Activated B cell treated with CpG ODN at 0.5 μM for 24 hours (primary cell): ENCODE results near the gene ATP7B. TPM values are rescaled to one million over a fixed set of nuclear protein-coding genes. Genes with fewer than 3 reads are reported as not detected.

Experiments used
- ATAC-seq: fragments of 200-7000 bp; cut with Tn5 transposase; one replicate; pipeline ENCODE4 v1.10.0; 2021; ENCODE audit warnings: low read depth, mild to moderate bottlenecking, moderate library complexity
- CTCF ChIA-PET: fragments of 350-600 bp; sonication (Branson Sonifier 250); formaldehyde crosslinking; loops from one replicate; lab custom pipeline; 2021; ENCODE audit warnings: antibody characterized with exemption; lab: Charles Lee
- POLR2A ChIA-PET: fragments of 350-600 bp; sonication (Branson Sonifier 250); formaldehyde crosslinking; loops from one replicate; lab custom pipeline; 2021; ENCODE audit warnings: antibody characterized with exemption; lab: Charles Lee
- DNase-seq: peaks from one replicate; pipeline ENCODE4 v3.0.0; 2022
- H3K27ac Mint-ChIP-seq: one replicate; pipeline ENCODE4 v1.8.0; 2020; ENCODE audit warnings: mixed read lengths
- H3K27me3 Mint-ChIP-seq: one replicate; pipeline ENCODE4 v1.8.0; 2021; ENCODE audit warnings: mixed read lengths
- H3K36me3 Mint-ChIP-seq: one replicate; pipeline ENCODE4 v1.8.0; 2021; ENCODE audit warnings: low read depth, mixed read lengths
- H3K4me1 Mint-ChIP-seq: one replicate; pipeline ENCODE4 v1.8.0; 2021; ENCODE audit warnings: mixed read lengths
- H3K4me3 Mint-ChIP-seq: one replicate; pipeline ENCODE4 v1.8.0; 2020; ENCODE audit warnings: mild to moderate bottlenecking, mixed read lengths
- H3K9me3 Mint-ChIP-seq: one replicate; pipeline ENCODE4 v1.8.0; 2020; ENCODE audit warnings: mixed read lengths
- intact Hi-C: fragments of 100-400 bp; cut with micrococcal nuclease; formaldehyde crosslinking; loops from one replicate; pipeline ENCODE4 v1.15.1; 2024
- total RNA-seq: library from RNA; stranded (reverse); gene quantifications from 2 replicates; pipeline ENCODE4 v1.2.3, GENCODE V29; 2022
- TF ChIP-seq, protein P1 (sequence below): fragments of 200-600 bp; IDR thresholded peaks from one replicate; pipeline ENCODE4 v1.8.0; 2022; ENCODE audit warnings: antibody characterized with exemption, mild to moderate bottlenecking

Gene ATP7B
- total RNA-seq, 1 donor from 2014 or later, result 0.40 TPM

DNA sequence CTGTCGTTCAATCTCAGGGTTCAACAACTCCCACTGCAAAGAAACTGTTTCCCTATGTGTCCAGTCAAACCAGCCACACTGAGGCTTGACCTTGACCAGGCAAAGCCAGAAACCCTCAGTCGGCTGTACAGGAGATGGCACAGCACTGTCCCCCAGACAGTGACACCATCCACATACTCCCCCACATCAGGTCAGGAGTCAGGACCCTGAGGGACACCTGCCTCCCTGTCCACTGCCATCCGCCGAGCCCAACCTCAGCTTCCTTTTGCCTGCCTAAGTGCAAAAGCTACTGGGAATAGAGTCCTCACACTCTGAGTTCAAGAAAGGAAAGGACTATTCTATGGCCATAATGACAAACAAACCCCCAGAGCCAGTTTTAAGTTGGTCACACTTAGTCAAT lies 66.8 kb downstream of the ATP7B start:
- ATAC-seq (no peak), DNase-seq (no peak)
- Mint-ChIP-seq H3K4me1 (peaks cover 8% of the 10 kb centered on the region), H3K9me3 (no peaks in the 10 kb centered on the region), H3K36me3 (no peaks in the 10 kb centered on the region), H3K27me3 (peaks cover 9% of the 10 kb centered on the region), H3K27ac (no peak overlapping the region), H3K4me3 (no peak overlapping the region)
- intact Hi-C loops, result no loop called here
- CTCF ChIA-PET, result no interaction called here
- TF ChIP-seq, protein P1, sequence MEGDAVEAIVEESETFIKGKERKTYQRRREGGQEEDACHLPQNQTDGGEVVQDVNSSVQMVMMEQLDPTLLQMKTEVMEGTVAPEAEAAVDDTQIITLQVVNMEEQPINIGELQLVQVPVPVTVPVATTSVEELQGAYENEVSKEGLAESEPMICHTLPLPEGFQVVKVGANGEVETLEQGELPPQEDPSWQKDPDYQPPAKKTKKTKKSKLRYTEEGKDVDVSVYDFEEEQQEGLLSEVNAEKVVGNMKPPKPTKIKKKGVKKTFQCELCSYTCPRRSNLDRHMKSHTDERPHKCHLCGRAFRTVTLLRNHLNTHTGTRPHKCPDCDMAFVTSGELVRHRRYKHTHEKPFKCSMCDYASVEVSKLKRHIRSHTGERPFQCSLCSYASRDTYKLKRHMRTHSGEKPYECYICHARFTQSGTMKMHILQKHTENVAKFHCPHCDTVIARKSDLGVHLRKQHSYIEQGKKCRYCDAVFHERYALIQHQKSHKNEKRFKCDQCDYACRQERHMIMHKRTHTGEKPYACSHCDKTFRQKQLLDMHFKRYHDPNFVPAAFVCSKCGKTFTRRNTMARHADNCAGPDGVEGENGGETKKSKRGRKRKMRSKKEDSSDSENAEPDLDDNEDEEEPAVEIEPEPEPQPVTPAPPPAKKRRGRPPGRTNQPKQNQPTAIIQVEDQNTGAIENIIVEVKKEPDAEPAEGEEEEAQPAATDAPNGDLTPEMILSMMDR, result no peak
- POLR2A ChIA-PET, result interaction anchor here (0.6 kb wide), 1 partner anchor 63 kb away, joined by 3 read pairs; no protein-coding TSS in a partner anchor

DNA sequence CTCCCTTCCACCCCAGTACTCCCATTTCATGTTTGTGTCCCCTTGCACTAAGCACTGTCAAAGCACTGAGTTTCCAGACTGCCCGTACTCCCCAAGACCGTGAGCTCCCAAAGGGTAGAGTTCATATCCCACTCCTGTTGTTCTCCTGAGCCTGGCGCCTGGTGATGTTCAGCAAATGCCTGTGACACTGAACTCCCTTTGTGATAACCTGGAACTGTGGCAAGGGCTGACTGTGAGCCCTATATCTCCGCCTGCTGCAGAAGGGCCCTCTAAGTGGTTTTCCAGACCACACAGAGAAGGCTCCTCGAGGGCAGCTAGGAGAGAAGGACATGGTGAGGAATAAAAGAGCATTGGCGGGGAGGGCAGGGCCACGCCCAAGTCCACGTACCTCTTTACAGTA lies 67.5 kb downstream of the ATP7B start:
- TF ChIP-seq, protein P1, result no peak
- H3K36me3 Mint-ChIP-seq, result no peaks in the 10 kb centered on the region
- ATAC-seq (no peak), DNase-seq (no peak)
- ChIA-PET POLR2A (no interaction called here), CTCF (no interaction called here)
- no peaks in the 10 kb centered on the region for H3K9me3 Mint-ChIP-seq
- peaks cover 8% of the 10 kb centered on the region for H3K4me1 Mint-ChIP-seq
- H3K27me3 Mint-ChIP-seq, result peaks cover 7% of the 10 kb centered on the region
- H3K27ac Mint-ChIP-seq, result no peak overlapping the region
- no peak overlapping the region for H3K4me3 Mint-ChIP-seq
- intact Hi-C loops, result no loop called here

DNA sequence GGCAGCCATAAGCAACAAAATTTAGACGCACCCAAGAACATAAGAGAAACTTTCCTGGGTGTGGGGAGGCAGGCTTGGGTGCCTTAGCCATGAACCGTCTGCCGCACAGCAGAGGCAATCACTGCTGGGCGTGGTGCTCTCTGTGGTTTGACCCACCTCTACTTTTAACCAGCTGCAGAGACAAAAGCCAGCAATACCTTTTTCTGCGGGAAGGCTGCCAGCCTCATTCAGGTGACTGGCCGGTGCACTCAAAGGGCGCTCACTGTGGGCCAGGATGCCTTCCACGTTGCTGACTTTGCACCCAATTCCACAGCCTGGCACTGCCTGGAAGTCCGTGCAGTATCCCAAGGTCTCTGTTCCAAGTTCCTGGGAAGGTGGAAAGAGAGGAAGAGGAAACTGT lies 69.1 kb downstream of the ATP7B start:
- ATAC-seq (no peak), DNase-seq (no peak)
- POLR2A ChIA-PET, result no interaction called here
- H3K27me3 Mint-ChIP-seq, result peaks cover 7% of the 10 kb centered on the region
- H3K36me3 Mint-ChIP-seq, result no peaks in the 10 kb centered on the region
- intact Hi-C loops, result no loop called here
- TF ChIP-seq, protein P1, result no peak
- CTCF ChIA-PET, result no interaction called here
- H3K27ac Mint-ChIP-seq, result no peak overlapping the region
- no peaks in the 10 kb centered on the region for H3K9me3 Mint-ChIP-seq
- H3K4me1 Mint-ChIP-seq, result peaks cover 8% of the 10 kb centered on the region
- no peak overlapping the region for H3K4me3 Mint-ChIP-seq

DNA sequence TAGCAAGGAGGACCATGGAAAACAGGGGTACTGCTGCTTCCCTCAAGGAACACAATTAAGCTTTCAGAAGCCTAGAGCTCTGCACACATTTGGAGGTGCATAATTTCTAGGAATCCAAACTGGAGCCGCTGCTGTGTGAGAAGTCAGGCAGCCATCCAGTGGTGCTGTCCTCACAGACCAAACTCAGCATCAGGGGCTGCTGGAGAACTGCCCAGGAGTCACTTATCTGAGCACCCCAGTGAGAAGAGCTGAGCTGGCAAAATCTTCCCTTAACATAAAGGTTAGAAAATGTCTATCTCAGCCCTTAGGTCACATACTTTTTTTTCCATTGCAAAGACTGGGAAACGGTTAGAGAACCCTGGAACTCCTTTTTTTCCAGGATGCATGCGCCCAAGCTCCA lies 72.8 kb downstream of the ATP7B start:
- POLR2A ChIA-PET, result no interaction called here
- ATAC-seq (no peak), DNase-seq (no peak)
- TF ChIP-seq, protein P1, result no peak
- Mint-ChIP-seq H3K27me3 (peaks cover 7% of the 10 kb centered on the region), H3K9me3 (no peaks in the 10 kb centered on the region), H3K4me3 (no peak overlapping the region), H3K27ac (no peak overlapping the region), H3K4me1 (peaks cover 3% of the 10 kb centered on the region), H3K36me3 (no peaks in the 10 kb centered on the region)
- intact Hi-C loops, result no loop called here
- CTCF ChIA-PET, result no interaction called here

DNA sequence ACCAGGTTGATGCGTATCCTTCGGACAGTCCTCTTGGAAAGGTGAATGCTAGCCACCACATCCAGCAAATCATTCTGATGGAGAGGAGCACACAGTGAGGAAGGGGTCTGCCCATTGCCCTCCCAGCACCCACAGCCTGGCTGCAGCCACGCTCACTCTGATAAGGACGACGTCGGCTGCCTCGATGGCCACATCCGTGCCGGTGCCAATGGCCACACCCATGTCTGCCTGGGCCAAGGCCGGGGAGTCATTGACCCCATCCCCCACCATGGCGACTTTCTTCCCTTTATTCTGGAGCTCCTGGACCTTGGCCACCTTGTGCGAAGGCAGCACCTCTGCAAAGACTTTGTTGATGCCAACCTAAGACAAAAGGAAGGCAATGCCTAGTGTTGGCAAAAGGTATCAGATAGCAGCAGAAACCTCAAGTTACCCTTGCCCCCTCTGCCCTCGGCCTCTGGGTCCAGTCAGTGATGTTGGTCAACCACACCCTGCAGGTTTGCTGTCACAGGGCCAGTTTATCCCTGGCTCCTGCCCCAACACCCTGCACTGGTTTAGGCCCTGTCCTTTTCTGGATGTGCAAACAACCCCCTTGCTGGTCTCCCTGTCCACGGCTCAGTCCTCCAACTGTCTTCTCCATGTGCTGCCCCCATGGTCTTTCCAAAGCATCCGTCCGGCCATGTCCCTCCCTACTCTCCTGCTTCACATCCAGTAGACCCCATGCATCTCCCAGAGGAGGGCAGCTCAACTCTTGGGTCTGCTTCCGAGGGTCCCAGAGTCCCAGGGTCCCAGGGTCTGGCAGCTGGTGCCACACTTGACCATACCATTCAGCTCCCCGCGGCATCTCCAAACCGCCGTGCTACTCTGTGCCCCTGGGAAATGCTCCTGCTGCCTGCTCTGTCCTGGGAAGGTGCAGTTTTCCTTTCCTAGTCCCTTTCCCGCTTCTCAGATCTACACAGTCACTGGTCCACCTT lies 73.6 kb downstream of the ATP7B start:
- intact Hi-C loops, result no loop called here
- Mint-ChIP-seq H3K9me3 (no peaks in the 10 kb centered on the region), H3K27ac (no peak overlapping the region), H3K36me3 (no peaks in the 10 kb centered on the region), H3K4me3 (no peak overlapping the region), H3K4me1 (peaks cover 3% of the 10 kb centered on the region), H3K27me3 (peaks cover 3% of the 10 kb centered on the region)
- TF ChIP-seq, protein P1, result no peak
- ChIA-PET CTCF (no interaction called here), POLR2A (no interaction called here)
- no peak for ATAC-seq
- no peak for DNase-seq
